Epithelial cell of esophagus (primary cell): ENCODE measurements around the gene SUDS3.

Experiments
- DNase-seq: peaks from one replicate; pipeline ENCODE4 v3.0.0; 2010; ENCODE audit warnings: low read depth
- H3K4me3 ChIP-seq: 2 replicates; pipeline ENCODE4 v1.5.1; 2011; ENCODE audit warnings: mild to moderate bottlenecking, low read length, control low read depth
- CTCF ChIP-seq: IDR thresholded peaks from 2 replicates; pipeline ENCODE4 v1.5.1; 2011; ENCODE audit warnings: low read depth, mild to moderate bottlenecking, low read length, control low read depth, inconsistent platforms; ENCODE audit not compliant: insufficient read depth; ENCODE audit errors: missing control alignments

The SUDS3 gene

GRCh38 chr12:118465706-118466105 lies 89.4 kb downstream of the SUDS3 start:
- no peak for TF ChIP-seq CTCF
- H3K4me3 ChIP-seq = no peak overlapping the region
- no peak for DNase-seq
